ENCODE data around the gene TMEM135. TPM values are rescaled to one million over a fixed set of nuclear protein-coding genes. Genes with fewer than 3 reads are reported as not detected.

TMEM135 gene
- total RNA-seq, 3 donors from 2014 or later: 38.3 to 46.8 (median 43.2) TPM

GRCh38 chr11:87369888-87370287 lies 332.2 kb downstream of the TMEM135 start:
- Histone ChIP-seq H3K9me3 (no peaks in the 10 kb centered on the region), H3K27me3 (no peaks in the 10 kb centered on the region), H3K36me3 (no peaks in the 10 kb centered on the region), H3K27ac (no peak overlapping the region), H3K4me3 (no peak overlapping the region), H3K4me1 (no peaks in the 10 kb centered on the region)
- no peak for DNase-seq (ENCODE audit: low spot score in 2 of 2)
- no peak for TF ChIP-seq POLR2AphosphoS5 (IDR thresholded peaks at IDR 0.05)
- TF ChIP-seq POLR2A (IDR thresholded peaks at IDR 0.05): no peak
- TF ChIP-seq CTCF (IDR thresholded peaks at IDR 0.05): no peak
- intact Hi-C loops (cut with DNase I; ENCODE audit: low total_unique reads): loop anchor here (1.0 to 10.0 kb wide), 3 partner anchors 15 to 938 kb away; no protein-coding TSS in a partner anchor

DNA sequence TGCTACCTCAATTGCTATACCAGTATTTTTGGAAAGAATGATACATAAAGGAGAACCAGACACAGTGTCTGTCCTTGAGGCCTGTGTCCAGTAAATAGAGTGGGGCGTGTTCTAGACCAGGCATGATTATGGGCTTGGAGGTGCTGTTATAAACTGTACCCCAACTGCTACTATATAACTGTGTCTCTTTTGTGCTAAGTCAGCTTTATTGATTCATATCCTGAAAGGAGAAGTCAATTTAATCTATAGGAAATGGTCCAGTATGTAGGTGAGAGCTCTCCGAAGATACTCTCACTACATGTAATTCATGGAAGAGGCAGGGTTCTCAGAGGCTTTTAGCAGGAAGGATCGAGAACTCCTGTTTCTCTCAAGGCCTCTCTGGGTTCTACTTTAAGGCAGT lies 334.3 kb downstream of the TMEM135 start:
- no peaks in the 10 kb centered on the region for H3K36me3 ChIP-seq
- intact Hi-C loops (cut with DNase I; ENCODE audit: low total_unique reads): loop anchor here (5.0 kb wide), 1 partner anchor 940 kb away; no protein-coding TSS in a partner anchor
- no peak overlapping the region for H3K4me3 ChIP-seq
- no peaks in the 10 kb centered on the region for H3K9me3 ChIP-seq
- no peak overlapping the region for H3K27ac ChIP-seq
- TF ChIP-seq POLR2A (IDR thresholded peaks at IDR 0.05): no peak
- TF ChIP-seq POLR2AphosphoS5 (IDR thresholded peaks at IDR 0.05): no peak
- no peak for TF ChIP-seq CTCF (IDR thresholded peaks at IDR 0.05)
- no peaks in the 10 kb centered on the region for H3K27me3 ChIP-seq
- no peaks in the 10 kb centered on the region for H3K4me1 ChIP-seq
- no peak for DNase-seq (ENCODE audit: low spot score in 2 of 2)

Other genes with a start within 250 kb of the TMEM135 start
- gene PRSS23, start 237.4 kb upstream of the TMEM135 start, total RNA-seq: 10 to 100 TPM; 25.2 to 53.7 (median 33.0) TPM
- gene FZD4, start 82.5 kb upstream of the TMEM135 start, total RNA-seq: 100 to 1,000 TPM in 1 of 3 donors, 10 to 100 TPM in 2; 44.5 to 408 (median 72.8) TPM

All from breast epithelium (tissue), 4 donors.